Measurements from ENCODE around the gene SNRK.

DNA sequence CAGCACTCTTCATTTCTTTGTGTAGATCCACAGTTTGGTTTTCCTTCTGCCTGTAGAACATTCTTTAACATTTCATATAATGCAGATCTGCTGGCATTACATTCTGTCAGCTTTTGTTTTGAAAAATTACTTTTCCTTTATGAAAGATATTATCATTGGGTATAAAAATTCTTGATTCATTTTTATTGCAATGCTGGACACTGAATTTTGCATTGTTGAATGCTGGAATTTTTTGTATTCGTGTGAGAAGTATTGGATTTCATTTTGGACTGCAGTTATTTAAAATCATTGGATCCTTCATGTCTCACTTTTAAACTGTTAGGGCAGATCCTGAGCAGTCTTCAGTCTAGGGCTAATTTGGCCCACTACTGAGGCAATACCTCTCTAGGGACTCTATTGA lies 67.1 kb downstream of the SNRK start:
- TF ChIP-seq, protein P1, sequence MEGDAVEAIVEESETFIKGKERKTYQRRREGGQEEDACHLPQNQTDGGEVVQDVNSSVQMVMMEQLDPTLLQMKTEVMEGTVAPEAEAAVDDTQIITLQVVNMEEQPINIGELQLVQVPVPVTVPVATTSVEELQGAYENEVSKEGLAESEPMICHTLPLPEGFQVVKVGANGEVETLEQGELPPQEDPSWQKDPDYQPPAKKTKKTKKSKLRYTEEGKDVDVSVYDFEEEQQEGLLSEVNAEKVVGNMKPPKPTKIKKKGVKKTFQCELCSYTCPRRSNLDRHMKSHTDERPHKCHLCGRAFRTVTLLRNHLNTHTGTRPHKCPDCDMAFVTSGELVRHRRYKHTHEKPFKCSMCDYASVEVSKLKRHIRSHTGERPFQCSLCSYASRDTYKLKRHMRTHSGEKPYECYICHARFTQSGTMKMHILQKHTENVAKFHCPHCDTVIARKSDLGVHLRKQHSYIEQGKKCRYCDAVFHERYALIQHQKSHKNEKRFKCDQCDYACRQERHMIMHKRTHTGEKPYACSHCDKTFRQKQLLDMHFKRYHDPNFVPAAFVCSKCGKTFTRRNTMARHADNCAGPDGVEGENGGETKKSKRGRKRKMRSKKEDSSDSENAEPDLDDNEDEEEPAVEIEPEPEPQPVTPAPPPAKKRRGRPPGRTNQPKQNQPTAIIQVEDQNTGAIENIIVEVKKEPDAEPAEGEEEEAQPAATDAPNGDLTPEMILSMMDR (IDR thresholded peaks at IDR 0.05): no peak
- TF ChIP-seq POLR2A (IDR thresholded peaks at IDR 0.05): no peak

All from heart left ventricle (tissue), 13 donors.